DOHH2 (cell line): ENCODE data around the gene WFS1.

Source experiments
- H3F3A ChIP-seq: fragments of 200-600 bp; sonication (generic), shearing (Covaris generic); 2 replicates; pipeline ENCODE4 v1.6.0; 2016; ENCODE audit warnings: antibody characterized with exemption, mild to moderate bottlenecking; ENCODE audit not compliant: control insufficient read depth, insufficient read depth
- H3K27ac ChIP-seq: fragments of 200-600 bp; sonication (generic); 2 replicates; pipeline ENCODE4 v1.5.1; 2014; ENCODE audit warnings: low read depth, mild to moderate bottlenecking, low read length, moderate library complexity
- H3K27me3 ChIP-seq: fragments of 200-600 bp; sonication (generic); 2 replicates; pipeline ENCODE4 v1.6.1; 2014; ENCODE audit warnings: mild to moderate bottlenecking, low read length, mixed read lengths; ENCODE audit not compliant: control insufficient read depth
- H3K36me3 ChIP-seq: fragments of 200-600 bp; sonication (generic); 2 replicates; pipeline ENCODE4 v1.6.1; 2014; ENCODE audit warnings: mild to moderate bottlenecking, low read length, moderate library complexity, mixed read lengths; ENCODE audit not compliant: control insufficient read depth
- H3K4me1 ChIP-seq: fragments of 200-600 bp; sonication (generic); 2 replicates; pipeline ENCODE4 v1.6.1; 2014; ENCODE audit warnings: mild to moderate bottlenecking, low read length, mixed read lengths; ENCODE audit not compliant: control insufficient read depth
- H3K4me2 ChIP-seq: fragments of 200-600 bp; sonication (generic); 2 replicates; pipeline ENCODE4 v1.6.0; 2014; ENCODE audit warnings: mild to moderate bottlenecking, low read length, moderate library complexity
- H3K4me3 ChIP-seq: fragments of 200-600 bp; sonication (generic); 2 replicates; pipeline ENCODE4 v1.5.1; 2014; ENCODE audit warnings: mild to moderate bottlenecking, low read length, mixed read lengths
- H3K79me2 ChIP-seq: fragments of 200-600 bp; sonication (generic); 2 replicates; pipeline ENCODE4 v1.6.1; 2014; ENCODE audit warnings: mild to moderate bottlenecking, low read length, mixed read lengths; ENCODE audit not compliant: control insufficient read depth
- H3K9me2 ChIP-seq: fragments of 200-600 bp; sonication (generic); replicated peaks from 2 replicates; pipeline ENCODE4 v1.6.1; 2014; ENCODE audit warnings: mild to moderate bottlenecking, low read length, mixed read lengths; ENCODE audit not compliant: control insufficient read depth
- H3K9me3 ChIP-seq: fragments of 200-600 bp; sonication (generic); 2 replicates; pipeline ENCODE4 v1.6.1; 2014; ENCODE audit warnings: antibody characterized with exemption, low read length, mixed read lengths; ENCODE audit not compliant: control insufficient read depth, insufficient read depth
- H4K20me1 ChIP-seq: fragments of 200-600 bp; sonication (generic); 2 replicates; pipeline ENCODE4 v1.6.0; 2014; ENCODE audit warnings: low read depth, mild to moderate bottlenecking, antibody characterized with exemption, low read length, moderate library complexity; ENCODE audit not compliant: control insufficient read depth, insufficient read depth
- EZH2phosphoT487 ChIP-seq: fragments of 200-600 bp; sonication (generic); IDR thresholded peaks from 2 replicates; pipeline ENCODE4 v1.6.1; 2017; ENCODE audit warnings: borderline replicate concordance, mild to moderate bottlenecking, antibody characterized with exemption, low read length, moderate library complexity, mixed read lengths
- TF ChIP-seq, protein P1 (sequence below): fragments of 200-600 bp; sonication (generic); IDR thresholded peaks from one replicate; pipeline ENCODE4 v1.5.1; 2014; ENCODE audit warnings: antibody characterized with exemption, mild to moderate bottlenecking, low read depth, low read length; ENCODE audit not compliant: poor library complexity, severe bottlenecking

WFS1 gene

DNA sequence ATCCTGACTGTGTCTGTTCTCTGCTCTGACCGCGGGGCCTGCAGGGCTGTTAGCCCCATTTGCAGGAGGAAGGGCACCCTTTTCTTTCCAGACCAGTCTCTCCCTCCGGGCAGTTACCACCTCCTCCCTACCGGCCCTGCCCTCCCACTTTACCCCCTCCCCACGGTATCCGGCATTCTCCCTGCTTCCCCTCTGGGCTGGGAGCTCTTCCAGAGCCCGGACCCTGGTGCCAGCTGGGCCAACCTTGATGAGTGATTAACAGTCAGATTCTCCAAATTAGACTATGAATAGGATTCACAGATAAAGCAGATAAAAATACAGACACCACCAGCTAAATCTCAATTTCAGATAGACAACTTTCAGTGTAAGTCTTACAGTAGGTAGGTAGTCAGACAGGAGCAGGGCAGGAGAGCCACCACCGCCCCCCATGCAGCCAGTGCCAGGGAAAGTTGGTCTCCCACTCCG lies 23.4 kb upstream of the WFS1 start:
- Histone ChIP-seq H3K9me3 (no peaks in the 10 kb centered on the region; the same call in 1 of the 2 replicates), H3F3A (no peaks in the 10 kb centered on the region), H3K36me3 (no peaks in the 10 kb centered on the region), H3K4me3 (no peak overlapping the region), H4K20me1 (no peaks in the 10 kb centered on the region), H3K27ac (no peak overlapping the region), H3K4me1 (no peaks in the 10 kb centered on the region), H3K9me2 (no peaks in the 10 kb centered on the region), H3K79me2 (no peaks in the 10 kb centered on the region), H3K4me2 (no peak overlapping the region), H3K27me3 (peaks cover 5% of the 10 kb centered on the region; the same call in 1 of the 2 replicates)
- no peak for TF ChIP-seq EZH2phosphoT487
- TF ChIP-seq, protein P1, sequence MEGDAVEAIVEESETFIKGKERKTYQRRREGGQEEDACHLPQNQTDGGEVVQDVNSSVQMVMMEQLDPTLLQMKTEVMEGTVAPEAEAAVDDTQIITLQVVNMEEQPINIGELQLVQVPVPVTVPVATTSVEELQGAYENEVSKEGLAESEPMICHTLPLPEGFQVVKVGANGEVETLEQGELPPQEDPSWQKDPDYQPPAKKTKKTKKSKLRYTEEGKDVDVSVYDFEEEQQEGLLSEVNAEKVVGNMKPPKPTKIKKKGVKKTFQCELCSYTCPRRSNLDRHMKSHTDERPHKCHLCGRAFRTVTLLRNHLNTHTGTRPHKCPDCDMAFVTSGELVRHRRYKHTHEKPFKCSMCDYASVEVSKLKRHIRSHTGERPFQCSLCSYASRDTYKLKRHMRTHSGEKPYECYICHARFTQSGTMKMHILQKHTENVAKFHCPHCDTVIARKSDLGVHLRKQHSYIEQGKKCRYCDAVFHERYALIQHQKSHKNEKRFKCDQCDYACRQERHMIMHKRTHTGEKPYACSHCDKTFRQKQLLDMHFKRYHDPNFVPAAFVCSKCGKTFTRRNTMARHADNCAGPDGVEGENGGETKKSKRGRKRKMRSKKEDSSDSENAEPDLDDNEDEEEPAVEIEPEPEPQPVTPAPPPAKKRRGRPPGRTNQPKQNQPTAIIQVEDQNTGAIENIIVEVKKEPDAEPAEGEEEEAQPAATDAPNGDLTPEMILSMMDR = no peak

- TF ChIP-seq EZH2phosphoT487 = no peak
- TF ChIP-seq, protein P1 = no peak
- H3K4me1 ChIP-seq = no peaks in the 10 kb centered on the region
- H4K20me1 ChIP-seq = no peaks in the 10 kb centered on the region
- no peaks in the 10 kb centered on the region; the same call in 1 of the 2 replicates for H3K9me3 ChIP-seq
- no peaks in the 10 kb centered on the region for H3K9me2 ChIP-seq
- H3K79me2 ChIP-seq = no peaks in the 10 kb centered on the region
- H3K4me3 ChIP-seq = no peak overlapping the region
- H3K27ac ChIP-seq = no peak overlapping the region
- peaks cover 5% of the 10 kb centered on the region; the same call in 1 of the 2 replicates for H3K27me3 ChIP-seq
- H3K36me3 ChIP-seq = no peaks in the 10 kb centered on the region
- no peaks in the 10 kb centered on the region for H3F3A ChIP-seq
- no peak overlapping the region for H3K4me2 ChIP-seq
Observed at GRCh38 chr4:6248394-6248793, 21.3 kb upstream of the WFS1 start.

- Histone ChIP-seq H3K9me3 (no peaks in the 10 kb centered on the region), H3K36me3 (no peaks in the 10 kb centered on the region), H3K4me3 (no peak overlapping the region), H3K27ac (no peak overlapping the region), H3K27me3 (peaks cover 5% of the 10 kb centered on the region; the same call in 1 of the 2 replicates), H3F3A (no peaks in the 10 kb centered on the region), H3K4me1 (no peaks in the 10 kb centered on the region), H3K9me2 (no peaks in the 10 kb centered on the region), H3K79me2 (no peaks in the 10 kb centered on the region), H3K4me2 (no peak overlapping the region), H4K20me1 (no peaks in the 10 kb centered on the region)
- TF ChIP-seq, protein P1 = peak; percentile 82
- TF ChIP-seq EZH2phosphoT487 = no peak
Observed at GRCh38 chr4:6250235-6250983, 19.2 kb upstream of the WFS1 start.
